Inflammatory macrophage (primary cell): Measurements from ENCODE around the gene CYB5D1.
A peak's percentile ranks its signal among the peaks of the same experiment; 100 is the strongest.
"Not testable (repeated sequence)": the region's sequence is repeated elsewhere in the genome, so short reads cannot be mapped to it uniquely, and the experiment has no call there.

Experiments used
- DNase-seq, 2 donors: peaks; one replicate each; pipeline ENCODE4 v3.0.0-alpha.2; 2020 to 2022

The CYB5D1 gene

GRCh38 chr17:7856011-7856810 lies 1.6 kb upstream of the CYB5D1 start:
- DNase-seq, result peak in 1 of 2 donors; percentile 51

DNA sequence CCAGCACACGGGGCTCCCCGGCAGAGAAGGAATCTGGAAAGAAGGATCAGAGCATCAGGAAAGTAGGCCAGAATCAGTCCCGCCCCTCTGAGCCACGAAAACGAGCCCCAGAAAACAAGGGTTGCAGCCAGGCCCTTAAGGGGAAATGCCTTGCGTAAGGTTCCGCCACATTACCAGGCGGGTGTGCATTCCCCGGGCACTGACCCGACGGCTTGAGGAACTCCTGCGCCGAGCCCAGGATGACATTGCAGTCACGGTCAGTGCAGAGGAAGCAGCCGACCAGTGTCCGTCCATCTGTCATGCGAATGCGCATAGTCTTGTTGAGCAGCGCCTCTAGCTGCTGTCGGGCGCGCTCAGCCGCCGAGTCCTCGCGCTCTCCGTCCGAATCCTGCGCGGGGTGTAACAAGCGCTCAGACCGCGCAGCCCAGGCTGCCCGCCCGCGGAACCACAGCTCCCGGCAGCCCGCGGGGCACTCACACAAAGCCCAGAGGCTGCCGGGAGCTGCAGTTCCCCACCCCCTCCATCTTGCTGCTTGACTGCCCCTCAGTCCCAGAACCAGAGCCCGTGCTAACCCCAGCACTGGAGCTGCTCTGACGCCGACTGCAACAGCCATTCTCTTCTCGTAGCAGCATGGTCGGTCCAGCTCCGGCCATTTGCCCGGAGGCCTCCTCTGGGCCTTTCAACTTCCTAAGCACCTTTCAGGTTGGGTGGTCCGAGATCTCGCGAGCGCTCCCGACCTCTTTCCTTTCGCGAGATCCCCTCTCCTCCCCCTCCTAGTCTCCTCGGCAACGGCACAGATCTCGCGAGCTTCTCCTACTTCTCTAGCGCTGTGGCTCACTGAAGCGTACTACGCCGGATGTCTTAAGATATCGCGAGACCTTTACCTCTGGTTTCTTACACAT lies 741 bp upstream of the CYB5D1 start, which contains the start of gene NAA38:
Gene NAA38 (minus strand): TSS at position 749 of the 902 bp plus-strand sequence. CDS start 96 bp downstream, at position 653.
- peak; percentile 99 for DNase-seq

DNA sequence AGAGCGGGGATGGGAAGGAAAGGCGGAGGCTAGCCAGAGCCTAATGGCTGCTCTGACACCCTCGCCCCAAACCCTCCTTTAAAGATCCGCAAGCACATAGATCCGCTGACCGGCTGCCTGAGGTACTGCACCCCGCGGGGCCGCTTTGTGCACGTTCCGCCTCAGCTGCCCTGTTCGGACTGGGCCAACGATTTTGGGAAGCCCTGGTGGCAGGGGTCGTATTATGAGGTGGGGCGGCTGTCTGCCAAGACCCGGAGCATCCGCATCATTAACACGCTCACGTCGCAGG lies 663 bp downstream of the CYB5D1 start:
- peak; percentile 25 to 37 for DNase-seq

DNA sequence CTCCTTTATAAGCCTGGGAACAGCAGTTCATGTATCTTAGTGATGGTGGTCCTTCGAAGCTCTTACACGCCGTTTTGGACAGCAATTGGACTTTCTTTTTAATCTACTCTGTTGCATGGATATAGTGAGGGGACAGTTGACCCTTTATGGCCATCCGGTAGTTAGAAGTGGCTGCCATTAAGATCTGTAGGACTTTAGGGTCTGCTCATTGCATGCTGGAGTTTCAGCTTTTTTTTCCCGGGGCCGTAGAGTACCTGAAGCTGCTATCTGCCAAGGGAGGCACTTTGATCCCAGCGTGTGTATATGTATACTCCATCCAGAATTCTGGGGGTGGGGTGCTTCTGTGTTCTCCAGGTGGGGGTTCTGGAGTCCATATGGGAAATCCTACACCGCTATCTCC lies 1.2 kb downstream of the CYB5D1 start:
- no peak for DNase-seq

GRCh38 chr17:7862692-7863437 lies 5.1 kb downstream of the CYB5D1 start:
- peak in 1 of 2 donors; percentile 35 for DNase-seq

GRCh38 chr17:7864384-7864783 lies 6.6 kb downstream of the CYB5D1 start:
- not testable (repeated sequence) for DNase-seq

DNA sequence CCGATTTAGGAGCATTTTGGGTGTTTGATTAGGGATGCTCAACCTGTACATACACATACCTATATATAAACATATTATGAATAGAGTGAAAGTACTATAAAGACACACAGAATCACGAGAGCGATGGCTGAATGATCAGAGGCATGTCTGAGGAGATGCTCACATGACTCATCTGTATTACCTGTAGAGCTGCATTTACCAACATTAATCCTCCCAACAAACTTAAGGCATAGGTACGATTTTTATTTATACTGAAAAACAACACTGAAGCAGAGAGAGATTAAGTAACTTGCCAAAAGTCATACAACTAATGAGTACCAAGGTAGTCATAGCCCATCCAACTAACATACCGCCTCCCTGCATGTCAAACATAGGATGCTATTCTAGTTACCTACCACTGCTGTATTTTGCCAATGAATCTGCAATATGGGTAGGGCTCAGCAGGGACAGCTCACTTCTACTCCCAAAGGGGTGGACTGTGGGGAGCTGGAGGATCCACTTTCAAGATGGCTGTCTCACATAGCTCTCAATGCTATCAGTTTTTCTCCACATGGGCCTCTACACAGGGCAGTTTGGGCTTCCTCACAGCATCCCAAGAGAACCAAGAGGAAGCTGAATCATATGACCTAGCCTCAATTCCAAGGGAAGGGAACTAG lies 7.3 kb downstream of the CYB5D1 start:
- no peak for DNase-seq

DNA sequence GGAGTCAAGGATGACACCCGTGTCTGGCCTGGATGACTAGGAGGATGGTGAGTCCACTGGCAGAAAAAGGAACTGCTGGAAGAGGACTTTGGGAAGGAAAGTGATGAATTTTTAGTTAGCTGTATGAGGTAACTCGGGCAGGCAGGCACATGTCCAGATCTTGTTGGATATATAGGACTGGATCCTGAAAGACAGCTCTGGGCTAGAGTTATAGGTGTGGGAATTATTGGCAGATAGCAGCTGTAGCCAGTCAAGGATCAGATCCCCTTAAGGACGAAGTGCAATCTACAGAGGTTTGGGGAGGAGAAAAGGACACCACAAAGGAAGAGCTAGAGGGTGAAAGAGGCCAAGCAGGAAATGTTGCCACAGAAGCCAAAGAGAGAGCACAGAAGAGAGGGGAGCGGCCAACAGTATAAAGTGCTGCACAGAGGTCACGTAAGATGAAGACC lies 10.1 kb downstream of the CYB5D1 start:
- DNase-seq, result peak; percentile 35 to 36

DNA sequence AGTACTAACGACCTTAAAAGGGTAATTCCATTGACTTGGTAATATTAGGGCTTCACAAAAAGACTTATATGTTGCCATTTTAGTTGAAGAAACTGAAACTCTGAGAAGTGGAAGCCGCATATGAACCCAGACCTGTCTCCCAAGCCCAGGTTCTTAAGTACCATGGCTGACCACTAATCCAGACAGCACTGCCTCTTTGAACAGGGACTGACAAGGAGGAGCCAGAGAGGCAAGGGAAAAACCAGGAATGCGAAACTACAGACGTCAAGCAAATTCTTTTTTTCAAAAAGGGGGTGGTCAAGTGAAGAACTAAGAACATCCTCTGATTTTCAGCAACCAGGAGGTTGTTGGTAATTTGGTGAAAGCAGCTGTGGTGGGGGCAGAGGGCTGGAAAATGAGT lies 15.2 kb downstream of the CYB5D1 start:
- DNase-seq, result no peak

- DNase-seq, result peak in 1 of 2 donors; percentile 33
Observed at GRCh38 chr17:7875804-7876370, 18.1 kb downstream of the CYB5D1 start.

DNA sequence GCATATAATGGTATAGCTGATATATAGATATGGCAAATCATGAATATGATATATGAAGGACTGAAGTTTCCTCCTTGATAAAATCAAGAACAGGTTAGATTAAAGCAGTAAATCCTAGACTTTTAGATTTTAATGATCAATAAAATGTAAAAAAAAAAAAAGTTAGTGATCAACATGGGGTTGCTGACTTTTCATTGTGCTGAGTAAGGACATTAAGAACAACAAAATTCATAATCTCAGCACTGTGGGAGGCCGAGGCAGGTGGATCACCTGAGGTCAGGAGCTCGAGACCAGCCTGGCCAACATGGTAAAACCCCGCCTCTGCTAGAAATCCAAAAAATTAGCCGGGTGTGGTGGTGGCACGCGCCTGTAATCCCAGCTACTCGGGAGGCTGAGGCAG lies 20.4 kb downstream of the CYB5D1 start:
- no peak for DNase-seq

DNA sequence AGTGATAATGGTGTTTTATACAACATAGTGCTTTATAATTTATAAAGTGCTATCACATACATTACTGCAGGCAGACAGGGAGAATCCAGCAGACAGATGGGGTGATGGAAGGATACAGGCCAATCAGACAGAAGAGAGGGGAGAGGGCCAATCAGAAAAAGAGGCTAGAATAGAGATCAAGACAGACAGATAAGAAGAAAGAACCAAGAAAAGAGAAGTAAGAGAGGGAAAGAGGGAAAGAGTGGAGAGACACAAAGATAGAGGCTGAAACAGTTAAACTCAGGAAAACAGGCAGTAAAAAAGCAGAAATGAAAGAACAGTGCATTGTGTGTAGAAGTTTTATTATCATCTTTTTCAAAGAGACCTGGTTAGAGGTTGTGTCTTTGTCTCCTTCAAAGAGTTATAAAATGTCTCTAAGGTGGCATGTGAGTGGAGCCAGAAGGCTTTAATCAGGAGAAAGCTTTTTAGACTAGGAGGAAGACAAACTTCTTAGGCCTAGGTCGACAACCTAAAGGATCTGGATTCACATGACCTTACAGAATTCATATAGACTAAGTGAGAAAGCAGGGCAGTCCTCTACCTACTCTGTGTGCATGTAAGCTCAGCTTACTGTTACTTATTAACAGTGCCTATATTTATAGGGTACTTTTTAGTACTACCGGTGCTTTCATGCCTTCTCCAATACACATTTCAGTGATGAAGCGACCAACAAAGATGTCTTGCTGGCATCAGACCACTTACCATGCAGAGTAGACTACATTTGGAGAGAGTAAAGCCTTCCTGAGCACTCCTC lies 22.5 kb downstream of the CYB5D1 start:
- no peak for DNase-seq

GRCh38 chr17:7881276-7882054 lies 23.7 kb downstream of the CYB5D1 start:
- DNase-seq, result no peak

GRCh38 chr17:7882068-7882467 lies 24.3 kb downstream of the CYB5D1 start:
- no peak for DNase-seq

DNA sequence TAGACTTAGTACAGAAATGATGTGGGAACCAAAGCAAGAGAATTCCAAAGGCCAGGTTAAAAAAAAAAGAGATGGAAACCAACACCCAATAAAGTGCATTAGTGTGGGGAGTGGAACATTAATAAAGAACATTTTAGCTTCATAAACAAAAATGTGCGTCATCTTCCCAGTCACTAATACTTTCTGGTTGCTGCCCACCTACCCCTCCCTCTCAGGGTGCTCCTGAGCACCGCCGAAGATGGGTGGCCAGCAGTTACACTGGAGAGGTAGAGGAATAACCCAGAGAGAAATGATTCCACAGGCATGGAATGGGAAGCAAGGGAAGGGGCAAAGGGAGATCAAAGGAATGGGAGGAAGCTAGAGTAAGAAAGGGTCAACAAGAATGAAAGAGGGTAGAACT lies 24.8 kb downstream of the CYB5D1 start:
- DNase-seq, result no peak

- no peak for DNase-seq
Observed at GRCh38 chr17:7883781-7884386, 26.1 kb downstream of the CYB5D1 start.

DNA sequence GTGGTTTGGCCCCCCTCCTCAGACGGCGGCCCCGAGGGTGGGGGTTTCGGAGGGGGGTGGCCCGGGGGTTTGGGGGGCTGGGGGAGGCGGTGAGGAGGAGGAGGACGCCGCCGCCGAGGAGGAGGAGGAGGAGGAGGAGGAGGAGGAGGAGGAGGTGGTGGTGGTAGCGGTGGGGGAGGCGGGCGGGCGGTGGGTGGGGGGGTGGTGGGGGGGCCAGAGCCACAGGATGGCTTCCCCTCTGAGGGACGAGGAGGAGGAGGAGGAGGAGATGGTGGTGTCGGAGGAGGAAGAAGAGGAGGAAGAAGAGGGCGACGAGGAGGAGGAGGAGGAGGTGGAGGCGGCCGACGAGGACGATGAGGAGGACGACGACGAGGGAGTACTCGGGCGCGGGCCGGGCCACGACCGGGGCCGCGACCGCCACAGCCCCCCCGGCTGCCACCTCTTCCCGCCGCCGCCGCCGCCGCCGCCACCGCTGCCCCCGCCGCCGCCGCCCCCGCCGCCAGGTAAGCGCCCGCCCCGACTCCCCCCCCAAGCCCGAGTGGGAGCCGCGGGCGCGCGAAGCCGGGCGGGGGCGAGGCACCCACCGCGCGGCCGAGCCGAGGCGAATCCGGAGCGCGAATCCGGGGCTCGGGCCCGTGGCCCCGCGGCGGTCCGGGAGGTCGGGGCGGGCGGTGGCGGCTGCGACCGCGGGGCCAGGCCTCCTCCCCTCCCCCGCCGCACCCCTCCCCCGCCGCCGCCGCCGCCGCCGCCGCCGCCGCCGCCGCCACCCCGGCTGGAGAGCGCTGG lies 27.0 kb downstream of the CYB5D1 start:
- DNase-seq, result peak in 1 of 2 donors; percentile 24

- DNase-seq, result peak; percentile 30 to 40
Observed at GRCh38 chr17:7885367-7886226, 27.8 kb downstream of the CYB5D1 start.
